ENCODE measurements around the gene KCNAB1. TPM values are rescaled to one million over a fixed set of nuclear protein-coding genes. Genes with fewer than 3 reads are reported as not detected.

Gene KCNAB1
- total RNA-seq, 3 donors from 2014 or later (not counting 1 experiment from before 2014, with no cell fraction given), result not detected

- no peaks in the 10 kb centered on the region for H3K9me3 ChIP-seq (ENCODE audit: control insufficient read depth, insufficient read depth, low read length)
- Mint-ChIP-seq H3K4me3 (no peak overlapping the region), H3K9me3 (no peaks in the 10 kb centered on the region), H3K4me1 (no peaks in the 10 kb centered on the region), H3K36me3 (no peaks in the 10 kb centered on the region), H3K27ac (no peak overlapping the region), H3K27me3 (ENCODE audit: low read depth in 2 of 2) (peaks cover 3 to 36% of the 10 kb centered on the region in 2 donors)
- H3K27me3 ChIP-seq (ENCODE audit: control insufficient read depth, insufficient read depth, low read length), result no peaks in the 10 kb centered on the region
- TF ChIP-seq CTCF (IDR thresholded peaks at IDR 0.05), result no peak
- DNase-seq, result no peak
- H3K4me1 ChIP-seq (ENCODE audit: control insufficient read depth, insufficient read depth, low read length), result no peaks in the 10 kb centered on the region
- no peaks in the 10 kb centered on the region for H3K36me3 ChIP-seq (ENCODE audit: control insufficient read depth, insufficient read depth, low read length)
- no peak overlapping the region for H3K27ac ChIP-seq (ENCODE audit: low read length)
- ATAC-seq, result no peak
- intact Hi-C loops (cut with micrococcal nuclease), result no loop called here
- H3K4me3 ChIP-seq (ENCODE audit: low read length), result no peak overlapping the region
- 78% methylated on average over 1 of the region's 1 CpG for WGBS (ENCODE audit: insufficient coverage)
Measured at GRCh38 chr3:156400735-156401134, 280.4 kb downstream of the KCNAB1 start.

- H3K36me3 Mint-ChIP-seq, result no peaks in the 10 kb centered on the region
- no peak overlapping the region for H3K4me3 Mint-ChIP-seq
- DNase-seq (no peak), ATAC-seq (no peak)
- Histone ChIP-seq H3K36me3 (ENCODE audit: control insufficient read depth, insufficient read depth, low read length) (no peaks in the 10 kb centered on the region), H3K4me3 (ENCODE audit: low read length) (no peak overlapping the region), H3K27me3 (ENCODE audit: control insufficient read depth, insufficient read depth, low read length) (no peaks in the 10 kb centered on the region), H3K9me3 (ENCODE audit: control insufficient read depth, insufficient read depth, low read length) (no peaks in the 10 kb centered on the region), H3K4me1 (ENCODE audit: control insufficient read depth, insufficient read depth, low read length) (no peaks in the 10 kb centered on the region), H3K27ac (ENCODE audit: low read length) (no peak overlapping the region)
- peaks cover 11 to 49% of the 10 kb centered on the region in 2 donors for H3K27me3 Mint-ChIP-seq (ENCODE audit: low read depth in 2 of 2)
- H3K27ac Mint-ChIP-seq, result no peak overlapping the region
- 67% methylated on average over 3 of the region's 3 CpGs for WGBS (ENCODE audit: insufficient coverage)
- TF ChIP-seq CTCF (IDR thresholded peaks at IDR 0.05), result no peak
- intact Hi-C loops (cut with micrococcal nuclease), result no loop called here
- no peaks in the 10 kb centered on the region for H3K9me3 Mint-ChIP-seq
- H3K4me1 Mint-ChIP-seq, result no peaks in the 10 kb centered on the region
Measured at GRCh38 chr3:156404217-156404616, 283.8 kb downstream of the KCNAB1 start.

- no peaks in the 10 kb centered on the region for H3K36me3 Mint-ChIP-seq
- no peaks in the 10 kb centered on the region for H3K9me3 ChIP-seq (ENCODE audit: control insufficient read depth, insufficient read depth, low read length)
- no peaks in the 10 kb centered on the region for H3K9me3 Mint-ChIP-seq
- H3K4me3 ChIP-seq (ENCODE audit: low read length), result no peak overlapping the region
- H3K27me3 ChIP-seq (ENCODE audit: control insufficient read depth, insufficient read depth, low read length), result no peaks in the 10 kb centered on the region
- H3K36me3 ChIP-seq (ENCODE audit: control insufficient read depth, insufficient read depth, low read length), result no peaks in the 10 kb centered on the region
- DNase-seq, result no peak
- H3K4me1 Mint-ChIP-seq, result no peaks in the 10 kb centered on the region
- no peak for TF ChIP-seq CTCF (IDR thresholded peaks at IDR 0.05)
- intact Hi-C loops (cut with micrococcal nuclease), result no loop called here
- peaks cover 12 to 44% of the 10 kb centered on the region in 2 donors for H3K27me3 Mint-ChIP-seq (ENCODE audit: low read depth in 2 of 2)
- H3K27ac Mint-ChIP-seq, result no peak overlapping the region
- no peak overlapping the region for H3K27ac ChIP-seq (ENCODE audit: low read length)
- H3K4me3 Mint-ChIP-seq, result no peak overlapping the region
- no peaks in the 10 kb centered on the region for H3K4me1 ChIP-seq (ENCODE audit: control insufficient read depth, insufficient read depth, low read length)
- no peak for ATAC-seq
Measured at GRCh38 chr3:156406393-156406792, 286.0 kb downstream of the KCNAB1 start.

GRCh38 chr3:156407617-156408225 is 287.3 kb downstream of the KCNAB1 start:
- Mint-ChIP-seq H3K4me3 (no peak overlapping the region), H3K9me3 (no peaks in the 10 kb centered on the region), H3K36me3 (no peaks in the 10 kb centered on the region), H3K27ac (no peak overlapping the region), H3K4me1 (no peaks in the 10 kb centered on the region), H3K27me3 (ENCODE audit: low read depth in 2 of 2) (peaks cover 18 to 48% of the 10 kb centered on the region in 2 donors)
- 86% methylated on average over 4 of the region's 11 CpGs for WGBS (ENCODE audit: insufficient coverage)
- DNase-seq (no peak), ATAC-seq (no peak)
- Histone ChIP-seq H3K36me3 (ENCODE audit: control insufficient read depth, insufficient read depth, low read length) (no peaks in the 10 kb centered on the region), H3K27me3 (ENCODE audit: control insufficient read depth, insufficient read depth, low read length) (no peaks in the 10 kb centered on the region), H3K27ac (ENCODE audit: low read length) (no peak overlapping the region), H3K4me3 (ENCODE audit: low read length) (no peak overlapping the region), H3K9me3 (ENCODE audit: control insufficient read depth, insufficient read depth, low read length) (no peaks in the 10 kb centered on the region), H3K4me1 (ENCODE audit: control insufficient read depth, insufficient read depth, low read length) (no peaks in the 10 kb centered on the region)
- TF ChIP-seq CTCF (IDR thresholded peaks at IDR 0.05), result no peak
- intact Hi-C loops (cut with micrococcal nuclease), result no loop called here

Data from natural killer cell (primary cell).